SU-DHL-6 (cell line): ENCODE results near the gene PREX1.

Source experiments
- H2AFZ ChIP-seq: fragments of 200-600 bp; sonication (generic); 2 replicates; pipeline ENCODE4 v1.6.1; 2014; ENCODE audit warnings: low read depth, mild to moderate bottlenecking, moderate library complexity, mixed read lengths, antibody characterized with exemption, low read length; ENCODE audit not compliant: severe bottlenecking
- H3F3A ChIP-seq: fragments of 200-600 bp; shearing (Covaris generic); 2 replicates; pipeline ENCODE4 v1.6.0; 2016; ENCODE audit warnings: antibody characterized with exemption, mild to moderate bottlenecking; ENCODE audit not compliant: insufficient read depth
- H3K27ac ChIP-seq: fragments of 200-600 bp; sonication (generic); 2 replicates; pipeline ENCODE4 v1.5.1; 2016; ENCODE audit warnings: low read depth, mild to moderate bottlenecking, low read length, moderate library complexity, mixed read lengths
- H3K27me3 ChIP-seq: fragments of 200-600 bp; sonication (generic), shearing (Covaris generic); 2 replicates; pipeline ENCODE4 v1.6.0; 2014; ENCODE audit warnings: mild to moderate bottlenecking, low read length
- H3K36me3 ChIP-seq: fragments of 200-600 bp; sonication (generic); 2 replicates; pipeline ENCODE4 v1.6.1; 2014; ENCODE audit warnings: mild to moderate bottlenecking, low read length, mixed read lengths
- H3K4me2 ChIP-seq: fragments of 300-600, 200-600 bp; shearing (Covaris generic), sonication (generic); 2 replicates; pipeline ENCODE4 v1.6.0; 2014; ENCODE audit warnings: low read length, low read depth, mild to moderate bottlenecking; ENCODE audit not compliant: poor library complexity, severe bottlenecking
- H3K4me3 ChIP-seq: fragments of 200-600 bp; sonication (generic); 2 replicates; pipeline ENCODE4 v1.5.1; 2014; ENCODE audit warnings: antibody characterized with exemption, low read length, mild to moderate bottlenecking, mixed read lengths; ENCODE audit not compliant: insufficient read depth, poor library complexity, severe bottlenecking
- H3K79me2 ChIP-seq: fragments of 200-600 bp; sonication (generic); 2 replicates; pipeline ENCODE4 v1.6.1; 2014; ENCODE audit warnings: mild to moderate bottlenecking, low read length, moderate library complexity; ENCODE audit not compliant: insufficient read depth
- H3K9ac ChIP-seq: fragments of 200-600 bp; sonication (generic); 2 replicates; pipeline ENCODE4 v1.7.0; 2014; ENCODE audit warnings: mild to moderate bottlenecking, low read length
- H3K9me2 ChIP-seq: fragments of 200-600 bp; sonication (generic); replicated peaks from 2 replicates; pipeline ENCODE4 v1.6.1; 2014; ENCODE audit warnings: low read length; ENCODE audit not compliant: insufficient read depth
- H3K9me3 ChIP-seq: fragments of 200-600 bp; sonication (generic); 2 replicates; pipeline ENCODE4 v1.6.1; 2014; ENCODE audit warnings: low read length, mixed read lengths; ENCODE audit not compliant: insufficient read depth
- H4K20me1 ChIP-seq: fragments of 200-600 bp; sonication (generic); 2 replicates; pipeline ENCODE4 v1.6.1; 2014; ENCODE audit warnings: low read depth, mild to moderate bottlenecking, antibody characterized with exemption, low read length, moderate library complexity, mixed read lengths
- CTCF ChIP-seq: fragments of 200-600 bp; sonication (generic); IDR thresholded peaks from one replicate; pipeline ENCODE4 v1.5.1; 2017; ENCODE audit warnings: antibody characterized with exemption, mild to moderate bottlenecking, low read length, moderate library complexity; ENCODE audit not compliant: insufficient read depth, poor library complexity, severe bottlenecking
- EZH2phosphoT487 ChIP-seq: fragments of 200-600 bp; sonication (generic), shearing (Covaris generic); conservative IDR thresholded peaks from 2 replicates; pipeline ENCODE4 v1.6.1; 2018; ENCODE audit warnings: mild to moderate bottlenecking, antibody characterized with exemption, low read length, moderate library complexity, mixed read lengths

PREX1 gene

GRCh38 chr20:48696671-48697070, 131.1 kb downstream of the PREX1 start:
- no peaks in the 10 kb centered on the region for H3K27me3 ChIP-seq

GRCh38 chr20:48695738-48696137, 132.1 kb downstream of the PREX1 start:
- H3K4me3 ChIP-seq, result no peak overlapping the region
- TF ChIP-seq EZH2phosphoT487, result no peak
- no peak for TF ChIP-seq CTCF

More at GRCh38 chr20:48696671-48697070, 131.1 kb downstream of the PREX1 start:
- H3K27ac ChIP-seq, result no peak overlapping the region
- no peaks in the 10 kb centered on the region for H4K20me1 ChIP-seq
- H3K4me2 ChIP-seq, result no peak overlapping the region
- H3K9me2 ChIP-seq, result no peaks in the 10 kb centered on the region
- H3K9me3 ChIP-seq, result no peaks in the 10 kb centered on the region
- TF ChIP-seq EZH2phosphoT487 (no peak), CTCF (no peak)
- no peaks in the 10 kb centered on the region for H3K79me2 ChIP-seq
- no peak overlapping the region for H3K4me3 ChIP-seq
- no peaks in the 10 kb centered on the region for H3F3A ChIP-seq
- H3K9ac ChIP-seq, result no peak overlapping the region
- no peak overlapping the region for H2AFZ ChIP-seq
- no peaks in the 10 kb centered on the region for H3K36me3 ChIP-seq

GRCh38 chr20:48695255-48695654, 132.5 kb downstream of the PREX1 start:
- H3K9me3 ChIP-seq, result no peaks in the 10 kb centered on the region
- TF ChIP-seq EZH2phosphoT487, result no peak
- TF ChIP-seq CTCF, result no peak
- no peaks in the 10 kb centered on the region for H3K9me2 ChIP-seq
- H3K79me2 ChIP-seq, result no peaks in the 10 kb centered on the region
- no peaks in the 10 kb centered on the region for H3K36me3 ChIP-seq
- H3K27me3 ChIP-seq, result no peaks in the 10 kb centered on the region
- no peaks in the 10 kb centered on the region for H3F3A ChIP-seq
- H3K4me3 ChIP-seq, result no peak overlapping the region
- no peaks in the 10 kb centered on the region for H4K20me1 ChIP-seq
- H3K27ac ChIP-seq, result no peak overlapping the region
- no peak overlapping the region for H2AFZ ChIP-seq
- H3K9ac ChIP-seq, result no peak overlapping the region
- H3K4me2 ChIP-seq, result no peak overlapping the region

More at GRCh38 chr20:48695738-48696137, 132.1 kb downstream of the PREX1 start:
- no peaks in the 10 kb centered on the region for H3K36me3 ChIP-seq
- no peaks in the 10 kb centered on the region for H3K27me3 ChIP-seq
- H3K9ac ChIP-seq, result no peak overlapping the region
- H3K27ac ChIP-seq, result no peak overlapping the region
- H3K9me3 ChIP-seq, result no peaks in the 10 kb centered on the region
- no peaks in the 10 kb centered on the region for H4K20me1 ChIP-seq
- no peaks in the 10 kb centered on the region for H3F3A ChIP-seq
- H3K79me2 ChIP-seq, result no peaks in the 10 kb centered on the region
- no peak overlapping the region for H3K4me2 ChIP-seq
- no peak overlapping the region for H2AFZ ChIP-seq
- H3K9me2 ChIP-seq, result no peaks in the 10 kb centered on the region
